ENCODE measurements around the gene PARS2. TPM values are rescaled to one million over a fixed set of nuclear protein-coding genes. Genes with fewer than 3 reads are reported as not detected.

Gene PARS2
- 1 to 10 TPM; 2.2 to 7.8 (median 4.3) TPM for total RNA-seq

DNA sequence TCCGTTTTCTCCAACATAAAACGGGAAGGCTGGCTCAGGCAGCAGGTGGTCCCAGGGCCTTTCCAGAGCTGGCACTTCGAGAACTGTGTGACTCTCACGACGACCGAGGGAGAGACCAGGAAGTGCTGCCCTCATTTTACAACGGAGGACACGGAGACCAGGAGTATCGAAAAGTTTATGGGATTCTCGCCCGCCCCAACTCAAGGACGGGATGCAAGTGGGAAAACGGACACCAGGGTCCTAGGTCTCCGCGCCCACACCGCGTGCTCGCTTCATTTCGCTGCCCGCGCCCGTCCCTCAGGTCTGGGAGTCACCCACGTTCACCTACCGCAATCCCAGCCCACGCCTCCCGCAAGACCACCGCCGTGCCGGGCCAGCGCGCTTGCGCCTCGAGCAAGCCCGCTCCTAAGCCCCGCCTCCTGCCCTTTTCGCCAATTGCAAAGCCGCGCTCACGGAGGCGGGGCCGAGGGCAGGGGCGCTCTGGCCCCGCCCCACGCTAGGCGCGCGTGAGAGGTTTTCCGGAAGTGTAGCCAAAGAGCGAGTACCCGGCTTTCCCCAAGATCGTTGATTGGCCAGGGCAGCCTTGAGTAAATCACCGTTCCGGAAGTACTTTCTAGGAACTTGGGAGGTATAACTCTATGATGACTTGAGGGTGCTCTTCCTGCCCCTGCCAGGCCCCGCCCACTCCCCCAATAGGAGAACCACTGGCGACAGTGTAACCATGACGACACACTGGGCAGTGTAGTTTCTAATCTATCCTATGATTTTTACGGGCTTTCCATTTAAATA, at the start of gene PARS2:
Gene PARS2 (minus strand): TSS at position 391 of the 789 bp plus-strand sequence. CDS start 5,362 bp downstream, outside the sequence.
- TF ChIP-seq POLR2AphosphoS5 (IDR thresholded peaks at IDR 0.05) (peak; percentile 61 to 81 (median 76)), CTCF (IDR thresholded peaks at IDR 0.05) (no peak), POLR2A (IDR thresholded peaks at IDR 0.05) (peak; percentile 67)
- peak within 1 kb of the TSS; percentile 78 to 84 for H3K27ac ChIP-seq
- no peaks in the 10 kb centered on the region for H3K4me1 ChIP-seq
- no peaks in the 10 kb centered on the region for H3K9me3 ChIP-seq
- no peaks in the 10 kb centered on the region for H3K36me3 ChIP-seq
- peak; percentile 92 to 96 for DNase-seq (ENCODE audit: low spot score in 2 of 2)
- H3K27me3 ChIP-seq = no peaks in the 10 kb centered on the region
- H3K4me3 ChIP-seq = peak within 1 kb of the TSS; percentile 74 to 97 (median 85)
- intact Hi-C loops (cut with DNase I; ENCODE audit: low total_unique reads) = no loop called here

GRCh38 chr1:54814126-54814498, 49.8 kb upstream of the PARS2 start:
- H3K27me3 ChIP-seq = no peaks in the 10 kb centered on the region
- no peaks in the 10 kb centered on the region for H3K9me3 ChIP-seq
- no peak for TF ChIP-seq CTCF (IDR thresholded peaks at IDR 0.05)
- TF ChIP-seq POLR2AphosphoS5 (IDR thresholded peaks at IDR 0.05) = no peak
- no peak for TF ChIP-seq POLR2A (IDR thresholded peaks at IDR 0.05)
- peak in 1 of 2 donors; percentile 8 for DNase-seq (ENCODE audit: low spot score in 2 of 2)
- no peaks in the 10 kb centered on the region for H3K36me3 ChIP-seq
- H3K4me1 ChIP-seq = no peaks in the 10 kb centered on the region
- H3K27ac ChIP-seq = no peak overlapping the region
- intact Hi-C loops (cut with DNase I; ENCODE audit: low total_unique reads) = no loop called here
- H3K4me3 ChIP-seq = no peak overlapping the region

- DNase-seq (ENCODE audit: low spot score in 2 of 2) = no peak
- Histone ChIP-seq H3K4me1 (no peaks in the 10 kb centered on the region), H3K9me3 (no peaks in the 10 kb centered on the region), H3K4me3 (no peak overlapping the region), H3K27me3 (no peaks in the 10 kb centered on the region), H3K36me3 (no peaks in the 10 kb centered on the region), H3K27ac (no peak overlapping the region)
- intact Hi-C loops (cut with DNase I; ENCODE audit: low total_unique reads) = no loop called here
- TF ChIP-seq CTCF (IDR thresholded peaks at IDR 0.05) (no peak), POLR2AphosphoS5 (IDR thresholded peaks at IDR 0.05) (no peak), POLR2A (IDR thresholded peaks at IDR 0.05) (no peak)
These were observed 49.3 kb upstream of the PARS2 start for GRCh38 chr1:54813485-54814125.

DNA sequence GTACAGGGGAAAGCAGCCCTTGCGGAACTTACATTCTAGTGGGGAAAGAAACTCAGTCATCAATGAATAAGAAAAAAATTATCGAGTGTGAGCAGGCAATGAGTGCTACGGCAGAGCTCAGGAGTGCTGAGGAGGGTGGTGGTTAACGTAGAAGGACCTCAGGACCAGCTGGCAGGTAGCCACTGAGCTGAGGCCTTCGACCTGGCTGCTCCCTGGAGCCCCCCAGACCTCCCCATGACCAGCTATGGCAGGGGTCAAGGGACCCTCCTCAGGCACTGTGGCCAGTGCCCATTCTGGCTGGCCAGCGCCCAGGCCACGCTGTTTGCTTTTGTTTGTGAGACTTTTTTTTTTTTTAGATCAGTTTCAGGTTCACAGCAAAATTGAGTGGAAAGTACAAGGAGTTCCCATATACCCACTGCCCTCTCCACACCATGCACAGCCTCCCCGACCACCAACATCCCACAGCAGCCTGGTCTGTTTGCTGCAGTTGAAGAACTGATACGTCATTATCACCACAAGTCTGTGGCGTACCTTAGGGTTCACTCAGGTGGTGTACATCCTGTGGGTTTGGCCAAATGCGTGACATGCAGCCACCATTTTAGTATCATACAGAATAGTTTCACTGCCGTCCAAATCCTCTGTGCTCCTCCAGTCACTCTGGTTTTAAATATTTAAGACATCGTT, 48.6 kb upstream of the PARS2 start:
- H3K4me1 ChIP-seq = no peaks in the 10 kb centered on the region
- DNase-seq (ENCODE audit: low spot score in 2 of 2) = peak in 1 of 2 donors; percentile 9
- no peaks in the 10 kb centered on the region for H3K9me3 ChIP-seq
- no peak overlapping the region for H3K4me3 ChIP-seq
- H3K27me3 ChIP-seq = no peaks in the 10 kb centered on the region
- intact Hi-C loops (cut with DNase I; ENCODE audit: low total_unique reads) = no loop called here
- no peak overlapping the region for H3K27ac ChIP-seq
- TF ChIP-seq POLR2AphosphoS5 (IDR thresholded peaks at IDR 0.05) (no peak), CTCF (IDR thresholded peaks at IDR 0.05) (no peak), POLR2A (IDR thresholded peaks at IDR 0.05) (no peak)
- no peaks in the 10 kb centered on the region for H3K36me3 ChIP-seq

All from breast epithelium (tissue), 4 donors.